Measurements from ENCODE around the gene KLHL26. TPM values are rescaled to one million over a fixed set of nuclear protein-coding genes. Genes with fewer than 3 reads are reported as not detected.

The KLHL26 gene
- total and polyA plus RNA-seq, 2 donors from 2014 or later, result 5.6 to 16.1 TPM

- Histone ChIP-seq H3K36me3 (ENCODE audit: control insufficient read depth in 2 of 3, insufficient read depth in 3 of 3, low read length in 3 of 3) (no peaks in the 10 kb centered on the region), H3K4me3 (ENCODE audit: low read length in 3 of 3) (peak within 1 kb of the TSS; percentile 83 to 86 (median 83)), H3K4me1 (ENCODE audit: control insufficient read depth in 2 of 3, insufficient read depth in 2 of 3, low read depth in 1 of 3, low read length in 3 of 3) (peaks cover 0 to 19% (median 0%) of the 10 kb centered on the region in 3 donors), H3K9me3 (ENCODE audit: control insufficient read depth in 2 of 3, insufficient read depth in 1 of 3, low read length in 3 of 3) (no peaks in the 10 kb centered on the region), H3K9ac (ENCODE audit: low read length in 3 of 3) (peak within 1 kb of the TSS; percentile 52 to 77 (median 73)), H3K27me3 (ENCODE audit: control insufficient read depth, insufficient read depth, low read length) (no peaks in the 10 kb centered on the region), H3K27ac (ENCODE audit: low read depth in 2 of 2, low read length in 2 of 2) (peak within 1 kb of the TSS; percentile 78 to 84)
- intact Hi-C loops (cut with DNase I), result no loop called here
- DNase-seq (peak; percentile 92 to 98 (median 95)), FAIRE-seq (no peak)
- TF ChIP-seq CTCF (IDR thresholded peaks at IDR 0.05; ENCODE audit: borderline replicate concordance, extremely low read depth, insufficient read depth), result no peak
Observed at GRCh38 chr19:18683109-18683957, 46.5 kb downstream of the KLHL26 start, which contains the start of gene CRTC1. TSS of gene CRTC1 (plus strand) at chr19:18683680. CDS start at chr19:18683703, 23 bp downstream.

GRCh38 chr19:18683958-18684641 lies 47.3 kb downstream of the KLHL26 start:
- no peak for TF ChIP-seq CTCF (IDR thresholded peaks at IDR 0.05; ENCODE audit: borderline replicate concordance, extremely low read depth, insufficient read depth)
- peak overlapping the region; percentile 83 to 86 (median 83) for H3K4me3 ChIP-seq (ENCODE audit: low read length in 3 of 3)
- intact Hi-C loops (cut with DNase I), result no loop called here
- no peaks in the 10 kb centered on the region for H3K9me3 ChIP-seq (ENCODE audit: control insufficient read depth in 2 of 3, insufficient read depth in 1 of 3, low read length in 3 of 3)
- H3K9ac ChIP-seq (ENCODE audit: low read length in 3 of 3), result peak overlapping the region; percentile 52 to 77 (median 64)
- FAIRE-seq (no peak), DNase-seq (peak in 1 of 5 donors; percentile 79)
- no peak overlapping the region for H3K27ac ChIP-seq (ENCODE audit: low read depth in 2 of 2, low read length in 2 of 2)
- H3K4me1 ChIP-seq (ENCODE audit: control insufficient read depth in 2 of 3, insufficient read depth in 2 of 3, low read depth in 1 of 3, low read length in 3 of 3), result peaks cover 0 to 19% (median 0%) of the 10 kb centered on the region in 3 donors
- H3K27me3 ChIP-seq (ENCODE audit: control insufficient read depth, insufficient read depth, low read length), result no peaks in the 10 kb centered on the region
- H3K36me3 ChIP-seq (ENCODE audit: control insufficient read depth in 2 of 3, insufficient read depth in 3 of 3, low read length in 3 of 3), result no peaks in the 10 kb centered on the region

GRCh38 chr19:18684642-18684993 lies 47.8 kb downstream of the KLHL26 start:
- Histone ChIP-seq H3K27me3 (ENCODE audit: control insufficient read depth, insufficient read depth, low read length) (no peaks in the 10 kb centered on the region), H3K9me3 (ENCODE audit: control insufficient read depth in 2 of 3, insufficient read depth in 1 of 3, low read length in 3 of 3) (no peaks in the 10 kb centered on the region), H3K27ac (ENCODE audit: low read depth in 2 of 2, low read length in 2 of 2) (no peak overlapping the region), H3K9ac (ENCODE audit: low read length in 3 of 3) (peak overlapping the region in 1 of 3 donors; percentile 77), H3K4me3 (ENCODE audit: low read length in 3 of 3) (peak overlapping the region in 1 of 3 donors; percentile 86), H3K4me1 (ENCODE audit: control insufficient read depth in 2 of 3, insufficient read depth in 2 of 3, low read depth in 1 of 3, low read length in 3 of 3) (peaks cover 0 to 19% (median 0%) of the 10 kb centered on the region in 3 donors), H3K36me3 (ENCODE audit: control insufficient read depth in 2 of 3, insufficient read depth in 3 of 3, low read length in 3 of 3) (no peaks in the 10 kb centered on the region)
- FAIRE-seq, result no peak
- intact Hi-C loops (cut with DNase I), result no loop called here
- DNase-seq, result no peak
- TF ChIP-seq CTCF (IDR thresholded peaks at IDR 0.05; ENCODE audit: borderline replicate concordance, extremely low read depth, insufficient read depth), result no peak
